HG03342 (cell line): ENCODE results near the gene AFF3.

ENCODE experiments used
- ATAC-seq: cut with Tn5 transposase; IDR thresholded peaks from one replicate; pipeline ENCODE4 v1.9.1; 2021; ENCODE audit warnings: mild to moderate bottlenecking, moderate library complexity; ENCODE audit not compliant: unreplicated experiment

Gene AFF3, protein sequence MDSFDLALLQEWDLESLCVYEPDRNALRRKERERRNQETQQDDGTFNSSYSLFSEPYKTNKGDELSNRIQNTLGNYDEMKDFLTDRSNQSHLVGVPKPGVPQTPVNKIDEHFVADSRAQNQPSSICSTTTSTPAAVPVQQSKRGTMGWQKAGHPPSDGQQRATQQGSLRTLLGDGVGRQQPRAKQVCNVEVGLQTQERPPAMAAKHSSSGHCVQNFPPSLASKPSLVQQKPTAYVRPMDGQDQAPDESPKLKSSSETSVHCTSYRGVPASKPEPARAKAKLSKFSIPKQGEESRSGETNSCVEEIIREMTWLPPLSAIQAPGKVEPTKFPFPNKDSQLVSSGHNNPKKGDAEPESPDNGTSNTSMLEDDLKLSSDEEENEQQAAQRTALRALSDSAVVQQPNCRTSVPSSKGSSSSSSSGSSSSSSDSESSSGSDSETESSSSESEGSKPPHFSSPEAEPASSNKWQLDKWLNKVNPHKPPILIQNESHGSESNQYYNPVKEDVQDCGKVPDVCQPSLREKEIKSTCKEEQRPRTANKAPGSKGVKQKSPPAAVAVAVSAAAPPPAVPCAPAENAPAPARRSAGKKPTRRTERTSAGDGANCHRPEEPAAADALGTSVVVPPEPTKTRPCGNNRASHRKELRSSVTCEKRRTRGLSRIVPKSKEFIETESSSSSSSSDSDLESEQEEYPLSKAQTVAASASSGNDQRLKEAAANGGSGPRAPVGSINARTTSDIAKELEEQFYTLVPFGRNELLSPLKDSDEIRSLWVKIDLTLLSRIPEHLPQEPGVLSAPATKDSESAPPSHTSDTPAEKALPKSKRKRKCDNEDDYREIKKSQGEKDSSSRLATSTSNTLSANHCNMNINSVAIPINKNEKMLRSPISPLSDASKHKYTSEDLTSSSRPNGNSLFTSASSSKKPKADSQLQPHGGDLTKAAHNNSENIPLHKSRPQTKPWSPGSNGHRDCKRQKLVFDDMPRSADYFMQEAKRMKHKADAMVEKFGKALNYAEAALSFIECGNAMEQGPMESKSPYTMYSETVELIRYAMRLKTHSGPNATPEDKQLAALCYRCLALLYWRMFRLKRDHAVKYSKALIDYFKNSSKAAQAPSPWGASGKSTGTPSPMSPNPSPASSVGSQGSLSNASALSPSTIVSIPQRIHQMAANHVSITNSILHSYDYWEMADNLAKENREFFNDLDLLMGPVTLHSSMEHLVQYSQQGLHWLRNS (N-terminal part only)

GRCh38 chr2:100142393-100142792, at the start of gene AFF3:
AFF3 (minus strand) TSS chr2:100142590; CDS start chr2:100104454, 38,136 bp downstream.
- ATAC-seq, result peak; percentile 99

DNA sequence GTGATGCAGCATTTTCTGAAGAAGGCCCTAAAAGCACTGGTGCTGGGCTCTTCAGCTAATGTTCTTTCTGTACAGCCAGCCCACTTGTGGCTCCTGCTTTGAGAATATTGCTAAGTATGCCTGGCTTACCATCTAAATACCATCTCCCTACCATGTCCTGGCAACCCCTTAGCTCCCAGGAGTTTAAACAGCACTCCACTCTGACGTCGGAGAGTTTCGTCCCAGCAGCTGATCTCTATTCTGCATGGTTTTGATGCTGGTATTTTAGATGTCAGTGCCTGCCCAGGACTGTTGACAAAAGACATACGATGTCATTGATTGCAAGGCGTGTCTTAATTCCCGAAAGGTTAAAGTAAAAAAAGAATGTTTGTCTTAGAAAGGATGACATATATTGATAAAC, 47.0 kb upstream of the AFF3 start:
- no peak for ATAC-seq

- no peak for ATAC-seq
Measured at GRCh38 chr2:100188326-100188725, 45.9 kb upstream of the AFF3 start.

GRCh38 chr2:100186126-100186525, 43.7 kb upstream of the AFF3 start:
- ATAC-seq, result no peak

- ATAC-seq, result no peak
Measured at GRCh38 chr2:100185516-100185915, 43.1 kb upstream of the AFF3 start.

GRCh38 chr2:100185105-100185504, 42.7 kb upstream of the AFF3 start:
- no peak for ATAC-seq

DNA sequence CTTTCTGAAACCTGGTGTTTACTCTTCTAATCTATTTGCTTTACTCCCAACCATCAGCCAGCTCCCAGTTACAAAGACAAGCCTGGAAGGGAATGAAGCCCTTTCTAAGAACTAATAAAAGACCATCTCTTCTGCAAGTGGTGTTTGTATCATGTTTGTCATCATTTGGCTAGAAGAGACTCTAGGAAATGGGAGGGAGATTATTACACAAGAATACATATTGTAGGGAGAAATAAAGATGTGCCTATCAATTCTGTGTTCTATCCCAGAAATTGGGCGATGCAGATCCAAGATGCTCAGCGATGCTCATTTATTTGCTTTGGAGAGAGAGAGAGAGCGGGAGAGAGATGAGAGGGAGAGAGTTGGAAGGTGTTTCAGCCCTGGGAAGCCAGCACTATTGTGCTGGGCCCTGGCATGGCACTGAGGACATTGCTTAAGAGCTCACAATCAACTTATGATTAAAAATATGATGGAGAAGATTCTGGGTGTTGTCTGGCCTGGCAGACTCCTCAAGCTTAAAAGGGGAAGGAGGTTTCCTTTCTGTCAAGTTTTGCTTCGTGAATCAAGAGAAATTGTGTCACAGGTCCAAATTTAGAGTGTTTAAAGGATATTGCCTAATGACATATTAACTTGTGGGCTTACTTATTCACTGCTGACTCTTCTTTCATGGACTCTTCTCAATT, 41.8 kb upstream of the AFF3 start:
- ATAC-seq, result no peak

GRCh38 chr2:100182494-100183361, 40.3 kb upstream of the AFF3 start:
- no peak for ATAC-seq

GRCh38 chr2:100180503-100180902, 38.1 kb upstream of the AFF3 start:
- ATAC-seq, result no peak

GRCh38 chr2:100179806-100180205, 37.4 kb upstream of the AFF3 start:
- no peak for ATAC-seq

GRCh38 chr2:100178864-100179263, 36.5 kb upstream of the AFF3 start:
- no peak for ATAC-seq

DNA sequence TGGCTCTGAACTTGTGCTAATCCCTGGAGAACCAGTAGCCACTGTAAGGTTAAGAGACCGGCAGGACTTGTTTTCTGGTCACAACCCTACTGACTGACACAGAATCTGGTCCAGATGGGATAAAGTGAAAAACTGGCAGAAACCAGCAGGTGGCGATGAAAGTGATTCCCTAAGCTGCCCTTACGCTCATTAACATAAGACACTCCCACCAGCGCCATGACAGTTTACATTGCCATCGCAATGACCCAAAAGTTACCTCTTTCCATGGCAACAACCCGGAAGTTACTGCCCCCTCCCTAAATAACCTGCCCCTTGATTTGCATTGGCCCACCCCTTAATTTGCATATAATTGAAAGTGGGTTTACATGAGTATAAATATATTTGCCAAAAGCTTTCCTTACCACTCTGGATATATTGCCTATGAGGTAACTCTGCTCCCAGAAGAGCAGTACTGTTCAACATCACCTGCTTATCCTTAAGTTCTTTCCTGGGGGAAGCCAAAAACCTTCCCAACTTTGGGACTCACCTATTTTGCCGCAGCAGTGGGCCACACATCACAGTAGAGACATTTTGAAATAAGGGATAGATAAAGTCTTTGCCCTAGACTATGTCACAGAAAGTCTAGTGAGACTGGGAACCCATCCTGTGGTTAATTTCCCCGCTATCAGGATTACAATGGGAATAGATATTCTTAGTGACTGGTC, 35.8 kb upstream of the AFF3 start:
- ATAC-seq, result peak; percentile 67

- no peak for ATAC-seq
Measured at GRCh38 chr2:100176925-100177324, 34.5 kb upstream of the AFF3 start.

GRCh38 chr2:100174026-100174431, 31.6 kb upstream of the AFF3 start:
- ATAC-seq, result no peak

- ATAC-seq, result no peak
Measured at GRCh38 chr2:100166701-100167100, 24.3 kb upstream of the AFF3 start.

- ATAC-seq, result no peak
Measured at GRCh38 chr2:100163605-100164004, 21.2 kb upstream of the AFF3 start.

DNA sequence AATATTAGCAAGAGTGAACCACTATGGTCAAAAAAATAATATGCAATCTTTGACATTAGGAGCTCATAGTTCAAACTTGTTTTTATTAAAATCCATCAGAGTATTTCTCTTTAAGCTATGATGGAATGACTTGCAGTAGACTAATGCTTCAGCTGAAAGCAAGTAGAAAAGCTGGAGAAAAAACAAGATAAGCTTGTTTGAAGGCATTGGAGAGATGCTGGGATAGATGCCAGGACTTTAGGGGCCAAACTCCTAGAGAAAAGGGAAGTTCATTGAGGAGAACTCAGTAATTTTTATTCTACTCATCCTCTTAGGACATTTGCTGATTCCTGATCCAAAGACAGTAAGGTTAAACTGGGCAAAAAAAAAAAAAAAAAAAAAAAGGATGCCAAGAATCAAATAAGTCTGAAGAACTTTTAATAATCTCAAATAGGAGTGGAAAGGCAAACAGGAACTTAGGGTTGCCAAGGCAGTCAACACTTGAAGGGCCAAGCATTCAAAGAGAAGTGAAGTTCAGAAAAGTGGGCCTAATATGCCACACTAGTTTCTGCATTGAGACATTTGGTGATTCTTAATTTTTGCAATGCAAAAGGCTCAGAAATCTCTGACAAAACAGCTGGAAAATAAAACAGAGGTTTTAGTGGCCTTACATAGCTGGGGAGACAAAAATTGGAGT, 19.7 kb upstream of the AFF3 start:
- ATAC-seq, result no peak

- no peak for ATAC-seq
Measured at GRCh38 chr2:100160396-100160795, 18.0 kb upstream of the AFF3 start.
